WTC11 (cell line): ENCODE measurements around the gene MMP8.

ENCODE experiments used
- FOXP4 ChIP-seq: sonication (generic); formaldehyde crosslinking; IDR thresholded peaks from 2 replicates; pipeline ENCODE4 v1.8.0; 2022; ENCODE audit warnings: mild to moderate bottlenecking, missing genetic modification reagents
- ZNF263 ChIP-seq: sonication (generic); formaldehyde crosslinking; IDR thresholded peaks from 2 replicates; pipeline ENCODE4 v1.8.1; 2022; ENCODE audit warnings: low read depth, mild to moderate bottlenecking, moderate library complexity, missing genetic modification reagents

GRCh38 chr11:102716527-102716926 is 8.2 kb downstream of the MMP8 start:
- TF ChIP-seq FOXP4 = no peak
- TF ChIP-seq ZNF263 (CRISPR knock-in tag) = no peak
